Tibial nerve (tissue), 4 donors: ENCODE measurements around the gene TRIP6. TPM values are rescaled to one million over a fixed set of nuclear protein-coding genes. Genes with fewer than 3 reads are reported as not detected.

ENCODE experiments used
- DNase-seq, 2 donors: peaks; one replicate each; pipeline ENCODE4 v3.0.0-alpha.2; 2019; ENCODE audit warnings: low spot score in 2 of 2
- H3K27ac ChIP-seq, 4 donors: fragments of 200-600 bp; sonication (generic) in 3 of 4; one replicate each; pipeline ENCODE4 v1.5.1; 2017 to 2019; ENCODE audit warnings: mild to moderate bottlenecking in 1 of 4
- H3K27me3 ChIP-seq, 2 donors: fragments of 200-600 bp; sonication (generic) in 1 of 2; one replicate each; pipeline versions ENCODE4 v1.5.1 to v1.6.0; 2017 to 2019
- H3K36me3 ChIP-seq, 3 donors: fragments of 200-600 bp; sonication (generic); one replicate each; pipeline ENCODE4 v1.5.1; 2018 to 2019
- H3K4me1 ChIP-seq, 4 donors: fragments of 200-600 bp; sonication (generic) in 3 of 4; one replicate each; pipeline ENCODE4 v1.5.1; 2017 to 2019
- H3K4me3 ChIP-seq, 4 donors: fragments of 200-600 bp; sonication (generic) in 3 of 4; one replicate each; pipeline ENCODE4 v1.5.1; 2017 to 2019; ENCODE audit warnings: mild to moderate bottlenecking in 1 of 4, moderate library complexity in 1 of 4
- H3K9me3 ChIP-seq, 4 donors: fragments of 200-600 bp; sonication (generic) in 3 of 4; one replicate each; pipeline ENCODE4 v1.5.1; 2017 to 2019
- EP300 ChIP-seq, 2 donors: sonication (generic); formaldehyde crosslinking; IDR thresholded peaks; one replicate each; pipeline ENCODE4 v1.6.1; 2017; ENCODE audit warnings: antibody characterized with exemption in 2 of 2, mild to moderate bottlenecking in 1 of 2
- POLR2A ChIP-seq, 2 donors: fragments of 450-650 bp; IDR thresholded peaks; one replicate each; pipeline ENCODE4 v1.6.1; 2017; ENCODE audit warnings: antibody characterized with exemption in 2 of 2, mild to moderate bottlenecking in 2 of 2, moderate library complexity in 2 of 2
- WGBS, 2 donors: methylation state at CpG; one replicate each; pipeline ENCODE4 v1.1.5; 2018; 5-methylcytosine and 5-hydroxymethylcytosine counted together
- total RNA-seq, 4 donors: library from RNA; depleted of rRNA; stranded (reverse); fragments of >200 nt; gene quantifications; one replicate each; pipeline ENCODE4 v1.1.0, GENCODE V29; 2016
- TF ChIP-seq, protein P1 (sequence below), 5 experiments: fragments of 200-600 bp in 3 of 5; fragments of 450-650 bp in 2 of 5; sonication (generic) in 3 of 5; IDR thresholded peaks; one replicate each; pipeline ENCODE4 v1.5.1; 2016 to 2019; ENCODE audit warnings: antibody characterized with exemption in 5 of 5, mild to moderate bottlenecking in 3 of 5, moderate library complexity in 2 of 5

TRIP6 gene
- total RNA-seq, 4 donors from 2014 or later: 63.9 to 119 (median 80.8) TPM

GRCh38 chr7:100882785-100883526, 15.8 kb downstream of the TRIP6 start:
- no peak overlapping the region for H3K27ac ChIP-seq
- peaks cover 0 to 45% (median 3%) of the 10 kb centered on the region in 4 donors for H3K4me1 ChIP-seq
- H3K4me3 ChIP-seq: no peak overlapping the region
- no peak for DNase-seq
- 85 to 88% methylated on average over 21 to 24 of the region's 24 CpGs for WGBS, 2 donors
- peaks cover 6 to 90% (median 52%) of the 10 kb centered on the region in 3 donors for H3K36me3 ChIP-seq
- no peaks in the 10 kb centered on the region for H3K9me3 ChIP-seq
- H3K27me3 ChIP-seq: no peaks in the 10 kb centered on the region
- TF ChIP-seq POLR2A (IDR thresholded peaks at IDR 0.05): no peak
- TF ChIP-seq, protein P1, sequence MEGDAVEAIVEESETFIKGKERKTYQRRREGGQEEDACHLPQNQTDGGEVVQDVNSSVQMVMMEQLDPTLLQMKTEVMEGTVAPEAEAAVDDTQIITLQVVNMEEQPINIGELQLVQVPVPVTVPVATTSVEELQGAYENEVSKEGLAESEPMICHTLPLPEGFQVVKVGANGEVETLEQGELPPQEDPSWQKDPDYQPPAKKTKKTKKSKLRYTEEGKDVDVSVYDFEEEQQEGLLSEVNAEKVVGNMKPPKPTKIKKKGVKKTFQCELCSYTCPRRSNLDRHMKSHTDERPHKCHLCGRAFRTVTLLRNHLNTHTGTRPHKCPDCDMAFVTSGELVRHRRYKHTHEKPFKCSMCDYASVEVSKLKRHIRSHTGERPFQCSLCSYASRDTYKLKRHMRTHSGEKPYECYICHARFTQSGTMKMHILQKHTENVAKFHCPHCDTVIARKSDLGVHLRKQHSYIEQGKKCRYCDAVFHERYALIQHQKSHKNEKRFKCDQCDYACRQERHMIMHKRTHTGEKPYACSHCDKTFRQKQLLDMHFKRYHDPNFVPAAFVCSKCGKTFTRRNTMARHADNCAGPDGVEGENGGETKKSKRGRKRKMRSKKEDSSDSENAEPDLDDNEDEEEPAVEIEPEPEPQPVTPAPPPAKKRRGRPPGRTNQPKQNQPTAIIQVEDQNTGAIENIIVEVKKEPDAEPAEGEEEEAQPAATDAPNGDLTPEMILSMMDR (IDR thresholded peaks at IDR 0.05): no peak
- TF ChIP-seq EP300 (IDR thresholded peaks at IDR 0.05): no peak

DNA sequence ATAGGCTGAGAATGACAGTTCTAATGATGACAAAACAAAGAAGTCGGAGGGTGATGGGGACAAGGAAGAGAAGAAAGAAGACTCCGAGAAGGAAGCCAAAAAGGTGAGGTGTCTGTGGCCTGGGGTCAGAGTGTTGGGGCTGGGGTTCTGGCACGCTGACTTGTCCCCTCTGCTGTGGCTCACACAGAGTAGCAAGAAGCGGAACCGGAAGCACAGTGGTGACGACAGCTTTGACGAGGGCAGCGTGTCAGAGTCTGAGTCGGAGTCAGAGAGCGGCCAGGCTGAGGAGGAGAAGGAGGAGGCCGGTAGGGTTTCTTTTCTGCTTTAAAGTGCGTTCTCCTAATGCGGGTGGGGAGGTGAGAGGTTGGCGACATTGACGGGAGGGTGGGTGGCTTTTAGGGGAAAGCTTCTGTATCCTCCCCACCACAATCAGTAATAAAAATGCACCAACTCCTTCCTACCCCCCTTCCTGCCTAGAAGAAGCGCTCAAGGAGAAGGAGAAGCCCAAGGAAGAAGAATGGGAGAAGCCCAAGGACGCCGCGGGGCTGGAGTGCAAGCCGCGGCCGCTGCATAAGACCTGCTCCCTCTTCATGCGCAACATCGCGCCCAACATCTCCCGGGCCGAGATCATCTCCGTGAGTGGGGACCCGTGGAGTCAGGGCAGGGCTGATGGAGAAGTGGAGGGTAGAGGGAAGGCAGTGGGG, 17.7 kb downstream of the TRIP6 start:
- WGBS, 2 donors: 92% methylated on average over 29 of the region's 29 CpGs
- H3K9me3 ChIP-seq: no peaks in the 10 kb centered on the region
- no peak for TF ChIP-seq POLR2A (IDR thresholded peaks at IDR 0.05)
- TF ChIP-seq, protein P1 (IDR thresholded peaks at IDR 0.05): no peak
- no peak for TF ChIP-seq EP300 (IDR thresholded peaks at IDR 0.05)
- peaks cover 6 to 83% (median 58%) of the 10 kb centered on the region in 3 donors for H3K36me3 ChIP-seq
- H3K27me3 ChIP-seq: no peaks in the 10 kb centered on the region
- peaks cover 0 to 40% (median 14%) of the 10 kb centered on the region in 4 donors for H3K4me1 ChIP-seq
- no peak for DNase-seq
- no peak overlapping the region for H3K4me3 ChIP-seq
- no peak overlapping the region for H3K27ac ChIP-seq

GRCh38 chr7:100885440-100886141, 18.4 kb downstream of the TRIP6 start:
- Histone ChIP-seq H3K4me1 (peaks cover 0 to 40% (median 17%) of the 10 kb centered on the region in 4 donors), H3K4me3 (no peak overlapping the region), H3K27me3 (no peaks in the 10 kb centered on the region), H3K36me3 (peaks cover 6 to 78% (median 58%) of the 10 kb centered on the region in 3 donors), H3K27ac (no peak overlapping the region), H3K9me3 (no peaks in the 10 kb centered on the region)
- DNase-seq: no peak
- 76 to 79% methylated on average over 21 to 22 of the region's 22 CpGs for WGBS, 2 donors
- TF ChIP-seq POLR2A (IDR thresholded peaks at IDR 0.05): no peak

GRCh38 chr7:100886142-100886935, 19.2 kb downstream of the TRIP6 start:
- Histone ChIP-seq H3K27me3 (no peaks in the 10 kb centered on the region), H3K27ac (peak overlapping the region in 1 of 4 donors; percentile 25), H3K36me3 (peaks cover 6 to 72% (median 56%) of the 10 kb centered on the region in 3 donors), H3K4me1 (peaks cover 0 to 41% (median 20%) of the 10 kb centered on the region in 4 donors), H3K4me3 (no peak overlapping the region), H3K9me3 (no peaks in the 10 kb centered on the region)
- WGBS, 2 donors: 85 to 87% methylated on average over 26 to 27 of the region's 27 CpGs
- no peak for DNase-seq
- TF ChIP-seq EP300 (IDR thresholded peaks at IDR 0.05) (no peak), POLR2A (IDR thresholded peaks at IDR 0.05) (no peak)
- TF ChIP-seq, protein P1 (IDR thresholded peaks at IDR 0.05): no peak

DNA sequence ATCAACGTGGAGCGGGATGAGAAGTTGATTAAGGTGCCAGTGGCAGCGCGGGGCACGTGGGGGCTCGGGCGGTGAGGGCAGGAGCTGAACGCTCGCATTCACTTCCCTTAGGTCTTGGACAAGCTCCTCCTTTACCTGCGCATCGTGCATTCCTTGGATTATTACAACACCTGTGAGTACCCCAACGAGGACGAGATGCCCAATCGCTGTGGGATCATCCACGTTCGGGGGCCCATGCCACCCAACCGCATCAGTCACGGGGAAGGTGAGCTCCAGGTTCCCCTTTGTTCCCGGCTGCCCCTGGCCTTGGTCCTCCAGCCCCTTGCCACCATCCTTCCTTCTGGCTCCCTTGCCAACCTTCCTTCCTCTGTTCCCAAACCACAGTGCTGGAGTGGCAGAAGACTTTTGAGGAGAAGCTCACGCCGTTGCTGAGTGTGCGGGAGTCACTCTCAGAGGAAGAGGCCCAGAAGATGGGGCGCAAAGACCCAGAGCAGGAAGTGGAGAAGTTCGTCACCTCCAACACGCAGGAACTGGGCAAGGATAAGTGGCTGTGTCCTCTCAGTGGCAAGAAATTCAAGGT, 19.8 kb downstream of the TRIP6 start:
- 78 to 86% methylated on average over 25 of the region's 25 CpGs for WGBS, 2 donors
- peak overlapping the region in 2 of 4 donors; percentile 25 to 50 for H3K27ac ChIP-seq
- no peaks in the 10 kb centered on the region for H3K27me3 ChIP-seq
- H3K36me3 ChIP-seq: peaks cover 4 to 65% (median 49%) of the 10 kb centered on the region in 3 donors
- peaks cover 0 to 43% (median 20%) of the 10 kb centered on the region in 4 donors for H3K4me1 ChIP-seq
- H3K4me3 ChIP-seq: no peak overlapping the region
- DNase-seq: no peak
- H3K9me3 ChIP-seq: no peaks in the 10 kb centered on the region
- TF ChIP-seq POLR2A (IDR thresholded peaks at IDR 0.05): no peak
- TF ChIP-seq, protein P1 (IDR thresholded peaks at IDR 0.05): no peak
- no peak for TF ChIP-seq EP300 (IDR thresholded peaks at IDR 0.05)
